ENCODE data around the gene FRMD4A. TPM values are rescaled to one million over a fixed set of nuclear protein-coding genes. Genes with fewer than 3 reads are reported as not detected.
A peak's percentile ranks its signal among the peaks of the same experiment; 100 is the strongest.
"Not testable (repeated sequence)": the region's sequence is repeated elsewhere in the genome, so short reads cannot be mapped to it uniquely, and the experiment has no call there.

The FRMD4A gene
- total RNA-seq, 1 experiment from 2014 or later = 19.6 TPM

GRCh38 chr10:13779748-13780147, 551.0 kb downstream of the FRMD4A start:
- H3K27ac ChIP-seq (ENCODE audit: insufficient read length, low read depth, low read length) = no peak overlapping the region
- H3K56ac ChIP-seq (ENCODE audit: insufficient read length, low read depth, low read length) = no peak overlapping the region
- H4K5ac ChIP-seq (ENCODE audit: insufficient read length, low read depth, low read length) = no peak overlapping the region
- no peaks in the 10 kb centered on the region for H3K4me1 ChIP-seq (ENCODE audit: insufficient read depth, low read length)
- H3K27me3 ChIP-seq (ENCODE audit: insufficient read depth, low read length) = no peaks in the 10 kb centered on the region
- H2BK12ac ChIP-seq (ENCODE audit: insufficient read length, low read depth, low read length) = no peak overlapping the region
- H2BK120ac ChIP-seq (ENCODE audit: low read depth, low read length, poor library complexity, severe bottlenecking) = no peak overlapping the region
- H3K4ac ChIP-seq (ENCODE audit: low read depth, low read length) = no peak overlapping the region
- 0 out of 2 replicates have a peak, but pooled peaks cover 1% of the 10 kb centered on the region for H3K79me2 ChIP-seq (ENCODE audit: insufficient read depth, low read length)
- WGBS (ENCODE audit: extremely low coverage, insufficient read length, low lambda C conversion rate) = no CpG with 5 or more reads among the region's 6 CpGs
- H3K4me2 ChIP-seq (ENCODE audit: insufficient read depth, insufficient read length, low read length) = no peak overlapping the region
- no peak for DNase-seq
- H3K36me3 Mint-ChIP-seq (ENCODE audit: insufficient read depth in 1 of 3, low read depth in 3 of 3) = peaks cover 7 to 16% (median 14%) of the 10 kb centered on the region in 3 experiments
- no peaks in the 10 kb centered on the region for H4K20me1 ChIP-seq (ENCODE audit: control insufficient read depth, insufficient read depth, insufficient read length)
- H2BK5ac ChIP-seq (ENCODE audit: insufficient read length, low read length) = no peak overlapping the region
- no peak overlapping the region for H3K18ac ChIP-seq (ENCODE audit: insufficient read length, low read depth, low read length)
- no peak overlapping the region for H3K9ac ChIP-seq (ENCODE audit: extremely low read depth, insufficient read length, low read length)
- H3K4me1 Mint-ChIP-seq = no peaks in the 10 kb centered on the region
- H3K9me3 ChIP-seq (ENCODE audit: control insufficient read depth, low read depth, low read length) = no peaks in the 10 kb centered on the region
- H3K23ac ChIP-seq (ENCODE audit: insufficient read length, low read depth, low read length) = no peak overlapping the region
- no peak overlapping the region for H2AK5ac ChIP-seq (ENCODE audit: insufficient read length, low read length)
- no peaks in the 10 kb centered on the region for H3K27me3 Mint-ChIP-seq (ENCODE audit: low read depth)
- no peaks in the 10 kb centered on the region; a peak in 1 of 5 replicates for H3K9me3 Mint-ChIP-seq
- H2BK15ac ChIP-seq (ENCODE audit: low read depth, low read length) = no peak overlapping the region
- H4K91ac ChIP-seq (ENCODE audit: insufficient read length, low read depth, low read length) = no peak overlapping the region
- H3K14ac ChIP-seq (ENCODE audit: insufficient read depth, low read length) = no peak overlapping the region
- no peak for TF ChIP-seq CTCF (conservative IDR thresholded peaks at IDR 0.05)
- no peak overlapping the region for H3T11ph ChIP-seq (ENCODE audit: low read length)
- H3K79me1 ChIP-seq (ENCODE audit: insufficient read depth, low read depth, low read length, poor library complexity, severe bottlenecking) = peaks cover 3% of the 10 kb centered on the region
- H2AFZ ChIP-seq (ENCODE audit: low read length) = no peak overlapping the region
- H3K23me2 ChIP-seq (ENCODE audit: insufficient read length, low read depth, low read length, poor library complexity, severe bottlenecking) = no peaks in the 10 kb centered on the region
- H4K8ac ChIP-seq (replicated peaks; ENCODE audit: insufficient read length, low read depth, low read length) = no peak overlapping the region
- peak overlapping the region in 1 of 3 experiments; percentile 72; a peak in 1 of 7 replicates for H3K27ac Mint-ChIP-seq
- H3K4me3 Mint-ChIP-seq = no peak overlapping the region
- no peak overlapping the region for H2BK20ac ChIP-seq (ENCODE audit: low read depth, low read length, poor library complexity, severe bottlenecking)

- not testable (repeated sequence) for H4K20me1 ChIP-seq (ENCODE audit: control insufficient read depth, insufficient read depth, insufficient read length); H3K9me3 ChIP-seq (ENCODE audit: control insufficient read depth, low read depth, low read length); H4K5ac ChIP-seq (ENCODE audit: insufficient read length, low read depth, low read length); H2BK120ac ChIP-seq (ENCODE audit: low read depth, low read length, poor library complexity, severe bottlenecking); H2BK20ac ChIP-seq (ENCODE audit: low read depth, low read length, poor library complexity, severe bottlenecking); H3K27ac Mint-ChIP-seq; H2BK5ac ChIP-seq (ENCODE audit: insufficient read length, low read length); H3K4me3 Mint-ChIP-seq; H3K79me1 ChIP-seq (ENCODE audit: insufficient read depth, low read depth, low read length, poor library complexity, severe bottlenecking); H2BK15ac ChIP-seq (ENCODE audit: low read depth, low read length); H3K4me1 Mint-ChIP-seq; H3K27ac ChIP-seq (ENCODE audit: insufficient read length, low read depth, low read length); H2AK5ac ChIP-seq (ENCODE audit: insufficient read length, low read length); H3K23ac ChIP-seq (ENCODE audit: insufficient read length, low read depth, low read length); H3K4me2 ChIP-seq (ENCODE audit: insufficient read depth, insufficient read length, low read length); H4K8ac ChIP-seq (replicated peaks; ENCODE audit: insufficient read length, low read depth, low read length); H3K4me1 ChIP-seq (ENCODE audit: insufficient read depth, low read length); H3K27me3 ChIP-seq (ENCODE audit: insufficient read depth, low read length); H3K18ac ChIP-seq (ENCODE audit: insufficient read length, low read depth, low read length); H3K56ac ChIP-seq (ENCODE audit: insufficient read length, low read depth, low read length); H3K79me2 ChIP-seq (ENCODE audit: insufficient read depth, low read length); H4K91ac ChIP-seq (ENCODE audit: insufficient read length, low read depth, low read length); H2AFZ ChIP-seq (ENCODE audit: low read length); H3K23me2 ChIP-seq (ENCODE audit: insufficient read length, low read depth, low read length, poor library complexity, severe bottlenecking); DNase-seq; H3K4ac ChIP-seq (ENCODE audit: low read depth, low read length); H3K9ac ChIP-seq (ENCODE audit: extremely low read depth, insufficient read length, low read length); H3K9me3 Mint-ChIP-seq; H3T11ph ChIP-seq (ENCODE audit: low read length); H3K14ac ChIP-seq (ENCODE audit: insufficient read depth, low read length); H3K27me3 Mint-ChIP-seq (ENCODE audit: low read depth); H2BK12ac ChIP-seq (ENCODE audit: insufficient read length, low read depth, low read length)
- H3K36me3 Mint-ChIP-seq (ENCODE audit: insufficient read depth in 1 of 3, low read depth in 3 of 3) = peaks cover 7 to 18% (median 14%) of the 10 kb centered on the region in 3 experiments
- WGBS (ENCODE audit: extremely low coverage, insufficient read length, low lambda C conversion rate) = no CpG with 5 or more reads among the region's 4 CpGs
Observed at GRCh38 chr10:13778693-13778960, 552.1 kb downstream of the FRMD4A start.

Measured in H9 (cell line).